A172 (cell line): ENCODE results near the gene CCDC33. TPM values are rescaled to one million over a fixed set of nuclear protein-coding genes. Genes with fewer than 3 reads are reported as not detected.
"Not testable (repeated sequence)": the region's sequence is repeated elsewhere in the genome, so short reads cannot be mapped to it uniquely, and the experiment has no call there.

Experiments used
- DNase-seq: peaks from one replicate; pipeline ENCODE4 v3.0.0-alpha.2; 2015; ENCODE audit warnings: low spot score
- total RNA-seq: library from RNA; depleted of rRNA; stranded (reverse); fragments of >200 nt; shearing (Covaris generic); gene quantifications from 2 replicates; pipeline ENCODE4 v1.2.3, GENCODE V29; 2014

CCDC33 gene
- total RNA-seq, 1 experiment from 2014 or later = not detected

DNA sequence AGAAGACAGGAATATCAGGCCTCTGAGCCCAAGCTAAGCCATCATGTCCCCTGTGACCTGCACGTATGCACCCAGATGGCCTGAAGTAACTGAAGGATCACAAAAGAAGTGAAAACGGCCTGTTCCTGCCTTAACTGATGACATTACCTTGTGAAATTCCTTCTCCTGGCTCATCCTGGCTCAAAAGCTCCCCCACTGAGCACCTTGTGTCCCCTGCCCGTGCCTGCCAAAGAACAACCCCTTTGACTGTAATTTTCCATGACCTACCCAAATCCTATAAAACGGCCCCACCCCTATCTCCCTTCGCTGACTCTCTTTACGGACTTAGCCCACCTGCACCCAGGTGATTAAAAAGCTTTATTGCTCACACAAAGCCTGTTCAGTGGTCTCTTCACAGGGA is 123.2 kb downstream of the CCDC33 start:
- not testable (repeated sequence) for DNase-seq

DNA sequence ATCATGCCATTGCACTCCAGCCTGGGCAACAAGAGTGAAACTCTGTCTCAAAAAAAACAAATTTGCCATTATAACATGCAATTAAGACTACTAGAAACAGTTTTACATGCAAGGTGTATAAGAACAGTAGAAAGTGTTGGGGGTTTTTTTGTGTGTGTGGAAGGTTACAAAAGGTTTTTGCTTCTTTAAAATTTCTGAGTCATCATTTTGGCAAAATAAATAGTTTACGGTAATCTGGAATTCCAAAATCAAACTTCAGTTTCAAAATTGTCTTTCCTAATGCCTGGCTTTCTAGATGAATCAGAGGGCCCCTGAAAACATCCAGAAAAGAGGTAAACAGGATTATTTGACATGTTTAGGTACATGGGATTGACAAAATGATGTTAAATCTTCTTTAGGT is 124.7 kb downstream of the CCDC33 start:
- not testable (repeated sequence) for DNase-seq

DNA sequence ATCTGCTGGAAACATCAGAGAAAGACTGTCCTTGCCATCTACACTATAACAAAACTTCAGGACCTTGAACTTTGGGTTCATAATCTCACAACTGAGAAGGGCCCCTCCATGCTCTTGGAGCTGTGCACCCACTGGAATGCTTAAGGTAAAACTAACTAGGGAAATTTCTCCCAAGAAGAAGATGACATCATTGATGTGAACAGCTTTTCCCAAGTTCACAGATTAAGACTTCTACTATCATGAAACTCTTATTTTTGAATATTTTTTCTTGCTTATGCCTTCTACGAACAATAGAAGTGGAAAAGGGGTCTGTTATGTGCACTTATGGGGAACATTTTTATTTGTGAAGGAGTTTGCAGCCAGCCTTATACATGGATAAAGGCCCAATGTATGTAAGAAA is 126.4 kb downstream of the CCDC33 start:
- DNase-seq = no peak

DNA sequence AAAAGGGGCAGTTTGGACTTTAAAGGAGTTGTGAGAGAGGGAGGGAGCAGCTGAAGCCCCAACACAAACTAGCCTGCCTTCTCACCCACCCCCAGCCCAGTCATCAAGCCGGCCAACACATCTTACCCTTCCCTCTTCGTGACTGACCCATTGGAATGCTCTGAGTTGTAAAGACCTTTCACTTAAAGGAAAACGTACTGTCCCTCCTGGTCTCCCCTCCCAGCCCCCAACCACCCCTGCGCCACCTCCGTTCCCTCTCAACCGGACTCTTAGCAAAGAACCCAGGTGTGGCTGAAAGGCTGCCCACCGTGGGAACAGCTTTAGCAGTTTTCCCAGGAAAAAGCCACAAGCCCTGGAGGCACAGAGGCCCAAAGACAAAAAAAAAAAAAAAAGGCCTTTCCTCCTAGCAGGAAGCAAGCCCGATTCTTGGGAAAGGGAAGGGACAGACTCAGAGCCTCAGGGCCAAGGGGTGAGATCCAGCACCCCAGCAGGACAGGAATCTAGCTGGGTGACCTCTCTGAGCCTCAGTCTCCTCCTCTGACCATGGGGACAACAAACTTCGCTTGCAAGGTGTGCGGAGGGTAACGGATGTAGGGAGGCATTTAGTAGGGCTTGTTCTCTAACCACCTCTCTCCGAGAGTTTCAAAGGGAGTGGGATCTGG is 128.9 kb downstream of the CCDC33 start:
- DNase-seq = no peak

DNA sequence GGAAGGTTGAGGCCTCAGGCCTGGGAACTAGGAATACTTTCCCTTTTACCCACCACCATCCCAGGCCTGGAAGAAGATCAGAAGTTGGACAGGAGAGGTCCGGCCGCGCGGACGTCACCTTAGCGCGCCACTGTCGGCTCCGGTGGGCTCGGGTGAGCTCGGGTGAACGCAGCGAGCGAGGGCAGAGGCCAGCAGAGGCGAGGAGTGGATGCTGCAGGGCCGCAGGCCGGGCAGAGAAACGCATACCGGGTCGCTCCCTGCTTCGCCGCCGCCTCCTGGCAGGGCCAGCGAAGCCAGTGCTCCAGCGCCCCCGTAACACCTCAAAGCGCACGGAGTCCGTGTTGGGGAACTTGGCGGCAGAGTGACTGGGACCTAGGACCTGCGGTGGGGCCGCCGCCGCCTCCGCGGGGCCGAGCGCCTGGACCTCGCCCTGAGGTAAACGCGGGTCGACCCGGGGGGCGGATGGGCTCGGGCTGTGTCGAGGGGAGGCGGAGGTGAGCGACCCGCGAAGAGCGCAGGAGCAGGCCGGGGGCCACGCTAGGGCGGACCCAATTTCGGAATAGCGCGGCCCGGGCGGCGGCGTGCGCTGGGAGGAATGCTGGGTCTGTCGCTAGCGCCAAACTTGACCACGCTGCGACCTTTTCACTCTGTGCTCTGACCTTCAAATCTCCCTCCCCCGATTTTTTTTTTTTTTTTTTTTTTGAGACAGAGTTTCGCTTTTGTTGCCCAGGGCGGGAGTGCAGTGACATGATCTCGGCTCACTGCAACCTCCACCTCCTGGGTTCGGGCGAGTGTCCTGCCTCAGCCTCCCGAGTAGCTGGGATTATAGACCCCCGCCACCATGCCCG is 129.7 kb downstream of the CCDC33 start:
- no peak for DNase-seq

DNA sequence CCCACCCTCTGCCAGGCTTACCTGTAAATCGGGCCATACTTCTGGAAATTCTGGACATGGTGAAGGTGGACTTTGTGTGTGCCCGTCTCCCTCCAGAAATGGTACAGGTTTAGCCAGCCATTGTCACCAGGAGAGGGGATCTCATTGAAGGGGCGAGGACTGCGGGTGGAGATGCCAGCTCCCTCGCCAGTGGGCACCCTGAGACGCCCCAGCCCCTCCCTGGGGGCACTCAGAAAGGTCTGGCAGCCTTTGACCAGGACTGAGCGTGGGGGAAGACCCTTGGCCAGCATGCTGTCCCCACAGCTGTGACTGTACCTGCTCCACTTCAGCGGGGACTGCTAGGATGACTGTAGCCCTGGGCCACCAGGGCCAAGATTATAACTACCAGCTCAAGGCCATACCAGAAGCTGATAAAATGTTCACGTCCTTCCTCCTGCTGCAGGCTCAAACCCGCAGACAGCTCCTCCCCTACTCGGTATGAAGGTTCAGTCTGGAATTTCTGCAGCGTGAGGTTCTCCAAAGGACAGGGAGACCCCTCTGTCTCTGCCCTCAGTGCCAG is 131.2 kb downstream of the CCDC33 start, which contains the start of gene CYP11A1:
Gene CYP11A1 (minus strand): TSS at position 351 of the 559 bp plus-strand sequence. CDS start 61 bp downstream, at position 290.
- DNase-seq = no peak

DNA sequence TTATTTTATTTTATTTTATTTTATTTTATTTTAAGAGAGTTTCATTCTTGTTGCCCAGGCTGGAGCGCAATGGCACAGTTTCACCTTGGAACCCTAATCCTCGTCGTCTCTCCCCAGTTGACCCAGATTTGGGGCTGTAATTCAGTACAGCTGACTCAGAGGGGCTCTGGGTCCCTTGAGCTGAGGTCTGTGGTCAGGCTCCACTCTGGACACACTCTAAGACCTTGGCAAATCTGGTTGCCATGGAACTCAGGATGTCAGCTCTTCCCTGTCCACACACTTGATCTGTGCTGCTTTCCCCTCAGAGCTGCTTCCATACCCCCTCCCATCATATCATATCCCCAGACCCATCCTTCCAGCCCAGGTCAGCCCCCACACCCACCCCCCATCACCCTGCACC is 132.0 kb downstream of the CCDC33 start:
- no peak for DNase-seq

DNA sequence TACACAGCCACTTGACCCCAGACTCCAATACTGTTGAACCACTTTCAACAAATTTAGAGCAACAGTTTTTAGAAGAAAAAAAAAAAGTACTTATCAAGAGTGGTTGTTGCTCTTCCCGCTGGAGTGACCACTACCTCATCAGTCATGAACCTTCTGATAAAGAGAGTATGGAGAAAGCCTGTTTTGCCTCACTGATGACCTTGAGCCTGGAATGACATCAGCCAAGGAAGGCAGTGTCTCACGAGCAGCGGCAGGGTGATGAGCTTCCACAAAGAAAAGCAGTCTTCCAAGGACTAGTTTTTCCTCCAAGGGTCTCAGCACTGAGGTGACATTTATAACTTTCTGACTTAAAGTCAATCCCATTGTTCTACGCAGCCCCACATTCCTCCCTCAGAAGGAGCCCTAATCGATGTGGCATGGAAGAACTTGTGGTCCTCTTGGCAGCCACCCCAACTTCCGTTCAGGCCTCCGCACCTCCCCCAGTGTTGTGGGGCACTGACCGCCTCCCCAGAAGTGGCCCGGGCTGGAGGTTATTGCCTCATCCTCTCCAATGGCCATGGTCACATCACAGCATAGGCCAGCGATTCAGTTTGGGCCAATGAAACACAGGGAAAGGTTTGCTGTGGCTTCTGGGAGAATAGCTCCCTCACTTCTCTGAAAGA is 133.1 kb downstream of the CCDC33 start:
- no peak for DNase-seq

DNA sequence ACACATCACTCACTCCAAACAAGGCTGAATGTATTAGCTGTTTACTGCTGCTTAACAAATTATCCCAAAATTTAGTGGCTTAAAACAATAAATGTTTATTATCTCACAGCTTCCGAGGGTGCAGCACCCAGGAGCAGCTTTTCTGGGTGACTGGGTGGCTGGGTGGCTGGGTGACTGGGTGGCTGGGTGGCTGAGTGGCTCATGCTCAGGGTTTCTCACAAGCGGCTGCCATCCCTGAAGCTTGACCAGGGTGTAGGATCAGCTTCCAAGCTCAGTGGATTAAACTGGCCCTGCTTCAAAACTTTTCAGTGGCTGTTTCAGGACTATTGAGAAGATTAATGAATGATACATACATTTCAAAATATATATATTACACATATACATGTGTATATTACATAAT is 133.6 kb downstream of the CCDC33 start:
- DNase-seq = no peak

DNA sequence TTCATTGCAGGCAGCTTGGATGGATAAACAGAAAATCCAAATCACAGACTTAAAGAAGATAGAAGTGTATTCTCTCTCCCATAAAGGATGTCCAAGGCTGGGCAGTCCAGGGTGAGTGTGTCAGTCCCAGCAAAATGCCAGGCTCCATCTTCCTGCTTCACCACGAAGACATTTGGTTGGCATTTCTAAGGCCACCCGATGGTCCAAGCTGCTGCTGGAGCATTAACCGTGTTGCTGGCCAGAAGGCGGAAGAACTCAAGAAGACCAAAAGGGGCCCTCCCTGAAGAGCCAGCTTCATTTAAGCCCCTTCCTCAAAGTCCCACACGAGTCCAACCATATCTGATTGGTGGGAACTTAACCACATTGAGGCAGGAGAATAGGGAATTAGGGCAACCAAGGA is 134.3 kb downstream of the CCDC33 start:
- DNase-seq = no peak

DNA sequence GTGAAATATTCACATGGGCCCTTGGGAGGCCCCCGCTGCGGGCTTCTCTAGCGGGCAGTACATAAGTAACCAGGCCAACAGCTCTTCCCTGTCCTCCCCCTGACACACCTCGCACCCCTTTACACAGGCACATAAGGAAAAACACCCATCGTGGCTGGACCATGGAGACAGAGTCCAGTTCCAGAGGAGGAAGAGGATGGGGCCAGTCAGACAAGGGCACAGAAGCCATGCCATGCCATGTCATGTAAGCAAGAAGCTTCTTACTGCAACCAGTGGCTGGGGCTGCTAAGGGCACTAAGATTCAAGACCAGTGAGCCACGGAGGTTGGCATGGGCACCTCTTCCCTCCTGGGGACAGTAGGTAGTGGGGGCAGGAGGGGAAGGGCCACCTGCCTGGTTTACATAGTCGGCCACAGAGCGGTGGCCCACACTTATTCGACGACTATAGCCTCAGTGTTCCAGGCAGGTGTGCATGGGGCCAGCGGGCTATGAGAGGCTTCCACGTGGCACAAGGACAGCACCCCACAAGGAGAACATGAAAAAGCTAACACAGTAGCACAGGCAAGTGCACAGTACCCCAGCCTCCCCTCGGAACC is 137.0 kb downstream of the CCDC33 start:
- DNase-seq = no peak

DNA sequence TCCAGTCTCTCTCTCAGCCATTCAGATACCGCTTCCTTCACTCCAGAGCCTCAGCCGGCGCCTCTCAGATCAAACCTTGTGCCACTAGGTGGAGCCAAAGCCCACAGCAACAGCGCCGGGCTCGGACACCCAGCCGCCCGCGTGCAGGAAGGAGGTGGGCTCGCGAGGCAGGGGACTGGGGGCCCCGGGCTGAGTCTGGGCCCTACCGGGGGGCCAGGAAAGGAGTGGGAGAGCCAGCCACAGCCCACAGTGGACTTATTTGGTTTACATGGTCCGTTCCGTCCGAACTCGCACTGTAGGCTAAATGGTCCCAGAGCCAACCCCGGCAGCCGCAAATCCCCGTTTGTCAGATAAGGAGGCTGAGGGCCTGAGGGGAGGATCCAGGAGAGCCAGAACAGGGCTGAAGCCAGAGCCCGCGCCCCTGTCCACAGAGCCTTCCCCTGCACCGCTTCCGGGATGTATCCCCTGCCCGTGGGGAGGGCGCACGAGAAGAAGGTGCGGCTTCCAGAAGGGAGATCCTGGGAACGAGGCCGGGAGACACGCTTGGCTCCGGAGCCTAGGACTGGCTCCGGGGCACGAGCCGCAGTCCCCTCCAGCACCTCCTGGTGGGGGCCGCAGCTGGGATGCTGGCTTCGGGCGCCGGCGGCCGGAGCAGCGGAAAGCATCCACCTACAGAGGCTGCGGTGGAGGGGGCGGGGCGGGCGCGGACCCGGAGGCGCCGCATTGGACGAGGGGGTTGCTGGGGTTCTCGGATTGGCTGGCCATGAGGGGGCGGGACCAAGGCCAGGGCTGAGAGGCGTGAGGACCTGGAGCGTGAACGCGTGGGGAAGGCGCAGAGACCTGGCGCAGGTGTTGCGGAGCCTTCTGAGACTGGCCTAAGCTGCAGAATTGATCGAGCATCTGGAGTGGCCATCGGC is 137.9 kb downstream of the CCDC33 start:
- peak; percentile 66 for DNase-seq

DNA sequence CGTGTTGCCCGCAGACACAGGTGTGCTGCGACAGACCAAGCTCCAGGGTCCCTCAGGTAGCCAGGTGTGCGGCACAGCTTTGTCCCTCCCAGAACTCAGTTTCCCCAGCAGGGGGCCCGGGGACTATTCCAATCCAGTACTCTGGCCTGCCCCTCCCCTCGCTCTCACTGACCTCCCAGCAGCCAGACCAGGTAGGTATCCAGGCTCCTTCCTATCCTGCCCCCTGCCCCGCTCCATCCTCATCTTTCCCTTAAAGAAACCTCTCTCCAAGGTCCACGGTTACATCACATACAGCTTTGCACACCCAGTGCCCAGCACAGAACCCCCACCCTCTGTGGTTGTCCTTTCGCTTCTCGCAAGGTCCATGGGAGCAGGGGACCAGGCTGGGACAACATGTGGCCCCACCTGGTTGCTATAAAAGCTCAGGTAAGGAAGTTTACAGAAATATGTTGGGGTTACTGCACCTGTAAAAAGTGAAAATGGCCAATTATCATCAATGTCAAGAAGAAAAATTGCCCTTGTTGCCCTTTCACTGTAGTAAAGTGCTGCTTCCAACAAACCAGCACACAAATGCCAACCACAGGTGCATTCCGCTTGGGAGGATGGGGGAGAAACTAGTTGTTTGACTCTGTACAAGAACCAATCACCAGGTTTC is 138.6 kb downstream of the CCDC33 start:
- DNase-seq = no peak

DNA sequence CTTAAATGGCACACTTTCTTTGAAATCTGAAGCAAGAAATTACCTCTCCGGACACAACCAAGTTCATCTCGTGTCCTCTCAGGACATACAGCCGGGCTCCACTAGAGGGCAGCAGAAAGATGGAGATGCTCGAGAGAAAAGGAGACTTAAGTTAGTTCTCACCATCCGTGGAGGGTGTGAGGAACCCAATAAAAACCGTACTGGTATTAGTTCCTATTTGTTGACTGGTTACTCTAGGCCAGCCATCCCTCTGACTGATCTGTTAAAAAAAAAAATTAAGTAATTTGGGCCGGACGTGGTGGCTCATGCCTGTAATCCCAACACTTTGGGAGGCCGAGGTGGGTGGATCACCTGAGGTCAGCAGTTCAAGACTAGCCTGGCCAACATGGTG is 139.2 kb downstream of the CCDC33 start:
- DNase-seq = peak; percentile 57

DNA sequence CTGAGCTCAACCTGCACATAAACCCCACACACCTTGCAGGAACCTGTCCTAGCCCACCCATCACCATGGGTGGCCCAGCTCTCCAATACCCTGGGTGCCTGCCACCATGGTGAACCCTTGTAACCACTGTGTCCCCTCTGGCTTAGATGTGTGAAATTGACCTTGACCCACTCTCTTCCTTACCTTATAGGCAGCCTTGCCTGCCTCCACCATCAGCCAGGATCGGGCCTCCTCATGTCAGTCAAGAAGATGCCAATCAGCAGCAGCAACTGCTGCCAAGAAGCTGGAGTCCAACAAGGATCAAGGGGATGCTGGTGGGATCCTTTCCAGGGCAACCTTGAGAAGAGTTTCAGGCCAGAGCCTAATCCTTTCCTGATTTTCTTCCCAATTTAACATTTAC is 140.1 kb downstream of the CCDC33 start:
- DNase-seq = no peak

DNA sequence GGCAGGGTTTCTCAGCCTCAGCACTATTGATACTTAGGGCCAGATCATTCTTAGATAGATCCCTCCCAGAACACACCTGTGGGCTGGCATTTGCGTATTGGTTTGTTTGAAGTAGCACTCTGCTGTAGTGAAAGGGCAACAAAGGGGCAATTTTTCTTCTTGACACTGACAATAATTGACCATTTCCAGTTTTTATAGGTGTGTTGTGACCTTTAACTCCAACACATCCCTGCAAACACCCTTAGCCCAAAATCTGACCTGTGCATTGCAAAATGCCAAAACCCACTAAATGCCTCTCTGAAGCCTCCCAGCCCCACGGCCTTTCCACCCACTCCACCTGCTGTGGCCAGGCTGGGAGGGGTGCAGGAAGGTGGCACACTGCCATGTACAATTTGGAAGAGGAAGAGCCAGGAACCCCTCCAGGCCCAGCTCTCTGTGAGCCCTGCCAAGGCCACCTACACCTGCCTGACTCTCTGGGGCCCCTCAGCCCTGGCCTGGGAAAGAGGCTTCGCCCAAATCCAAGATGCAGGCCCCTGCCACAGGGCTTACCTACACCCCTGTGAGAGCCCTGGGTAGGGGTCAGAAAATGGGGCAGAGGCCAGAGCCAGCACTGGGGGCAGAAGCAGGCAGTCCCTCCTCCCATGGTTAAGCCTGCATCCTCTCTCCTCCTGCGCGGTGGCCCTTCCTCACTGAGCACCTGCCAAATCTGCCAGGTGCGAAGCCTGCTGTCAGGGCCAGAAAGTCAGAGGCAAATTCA is 140.9 kb downstream of the CCDC33 start:
- no peak for DNase-seq

DNA sequence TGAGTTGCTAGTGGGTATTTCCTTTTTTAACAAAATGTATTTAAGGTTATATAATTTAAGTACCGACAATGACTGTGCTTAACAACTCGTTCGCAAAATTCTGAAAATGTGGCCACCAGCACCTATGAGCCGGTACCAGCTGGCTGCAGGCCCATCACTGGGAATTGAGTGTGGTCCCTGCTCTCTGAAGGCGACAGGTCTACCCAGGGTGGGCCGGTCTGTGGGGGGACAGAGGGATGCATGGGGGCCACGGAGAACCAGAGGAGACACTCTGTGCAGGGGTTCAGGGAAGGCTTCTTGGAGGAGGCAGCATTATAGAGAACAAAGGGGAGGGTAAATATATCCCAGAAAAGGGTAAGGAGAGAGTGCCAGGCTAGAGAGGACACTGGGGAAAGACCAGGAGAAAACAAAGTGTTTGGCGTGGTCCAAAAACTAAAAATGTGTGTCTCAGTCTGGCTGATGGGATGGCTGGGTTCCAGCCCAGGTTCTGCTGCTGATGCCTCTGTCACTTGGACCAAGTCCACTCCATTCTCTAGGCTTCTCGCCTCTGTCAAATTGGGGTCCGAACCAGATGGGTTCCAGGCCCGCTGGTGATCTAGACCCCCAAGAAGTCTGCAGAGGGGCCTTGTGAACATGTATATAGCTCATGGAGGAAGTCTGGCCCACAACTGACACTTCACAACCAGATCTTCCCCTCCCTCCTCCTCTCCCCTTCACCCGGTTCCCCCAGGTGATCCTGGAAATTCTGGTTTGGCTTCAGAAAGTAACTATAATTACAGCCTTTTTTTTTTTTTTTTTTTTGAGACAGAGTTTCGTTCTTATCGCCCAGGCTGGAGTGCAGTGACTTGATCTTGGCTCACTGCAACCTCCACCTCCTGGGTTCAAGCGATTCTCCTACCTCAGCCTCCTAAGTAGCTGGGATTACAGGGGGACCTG is 142.0 kb downstream of the CCDC33 start:
- DNase-seq = no peak

DNA sequence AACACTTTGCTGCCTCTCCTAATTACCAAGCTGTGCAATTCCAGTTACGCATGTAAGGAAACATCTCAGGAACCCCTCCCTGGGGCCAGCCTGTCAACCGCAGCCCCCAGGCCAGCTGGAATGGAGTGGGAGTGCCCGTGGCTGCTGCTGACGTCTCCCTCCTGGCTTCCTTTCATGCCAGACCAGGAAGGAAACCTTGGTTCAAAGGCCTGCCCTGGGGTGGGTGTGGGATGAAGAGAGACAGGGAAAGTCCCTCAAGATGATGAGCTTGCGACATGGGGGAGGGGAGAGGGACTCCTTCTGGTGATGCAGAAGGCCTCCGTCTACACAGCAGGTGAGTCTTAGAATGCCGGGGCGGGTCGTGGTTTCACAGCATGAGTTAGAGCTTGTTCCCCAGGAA is 142.7 kb downstream of the CCDC33 start:
- peak; percentile 25 for DNase-seq
